ENCODE results near the gene SLC16A11. TPM values are rescaled to one million over a fixed set of nuclear protein-coding genes. Genes with fewer than 3 reads are reported as not detected.

The SLC16A11 gene
- total RNA-seq, 4 donors from 2014 or later: 5.4 to 43.9 (median 18.8) TPM

DNA sequence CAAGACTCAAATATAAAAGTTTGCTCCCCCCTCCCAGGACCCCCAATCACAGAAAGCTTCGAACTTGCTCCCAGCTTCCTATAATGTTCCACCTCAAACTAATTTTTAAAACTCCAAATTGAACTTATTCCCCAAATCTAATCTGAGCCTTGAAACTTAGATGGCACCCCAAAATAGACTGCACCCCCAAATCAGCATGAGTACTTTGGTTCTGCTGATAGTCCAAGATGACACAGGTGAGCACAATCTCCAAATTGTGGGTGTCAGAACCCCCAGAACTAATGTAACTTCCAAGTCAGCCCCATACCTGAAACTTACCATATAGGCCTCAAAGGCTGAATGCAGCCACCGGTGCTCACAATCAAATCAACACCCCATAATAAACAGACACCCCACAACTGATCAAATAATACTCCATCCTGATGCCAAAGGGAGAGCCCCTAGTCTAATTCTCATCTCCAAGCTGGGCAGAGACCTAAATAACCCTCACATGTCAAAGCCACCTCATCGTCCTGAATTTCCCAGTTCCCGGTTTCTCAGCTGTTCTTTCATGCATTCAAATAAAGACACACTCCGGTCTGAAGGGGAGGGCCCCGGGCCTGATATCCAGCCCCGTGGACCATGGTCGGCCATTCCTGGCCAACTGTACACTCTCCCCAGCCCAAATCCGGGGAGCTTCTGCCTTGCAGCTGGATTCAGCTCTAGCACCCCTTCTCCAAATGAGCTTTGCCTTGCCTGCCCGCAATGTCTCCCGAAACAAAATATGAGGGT, 22.8 kb downstream of the SLC16A11 start:
- no peaks in the 10 kb centered on the region for H3K27me3 ChIP-seq
- no peak overlapping the region for H3K4me3 ChIP-seq (replicated peaks in 1 of 3)
- 72% methylated on average over 11 of the region's 11 CpGs for WGBS, 2 donors
- no peaks in the 10 kb centered on the region for H3K9me3 ChIP-seq
- H3K36me3 ChIP-seq: no peaks in the 10 kb centered on the region
- H3K4me1 ChIP-seq: peaks cover 17 to 63% of the 10 kb centered on the region in 2 donors
- peak overlapping the region in 2 of 3 donors; percentile 84 to 85 for H3K27ac ChIP-seq
- no peak for DNase-seq
- intact Hi-C loops (cut with DNase I): no loop called here
- TF ChIP-seq, protein P1, sequence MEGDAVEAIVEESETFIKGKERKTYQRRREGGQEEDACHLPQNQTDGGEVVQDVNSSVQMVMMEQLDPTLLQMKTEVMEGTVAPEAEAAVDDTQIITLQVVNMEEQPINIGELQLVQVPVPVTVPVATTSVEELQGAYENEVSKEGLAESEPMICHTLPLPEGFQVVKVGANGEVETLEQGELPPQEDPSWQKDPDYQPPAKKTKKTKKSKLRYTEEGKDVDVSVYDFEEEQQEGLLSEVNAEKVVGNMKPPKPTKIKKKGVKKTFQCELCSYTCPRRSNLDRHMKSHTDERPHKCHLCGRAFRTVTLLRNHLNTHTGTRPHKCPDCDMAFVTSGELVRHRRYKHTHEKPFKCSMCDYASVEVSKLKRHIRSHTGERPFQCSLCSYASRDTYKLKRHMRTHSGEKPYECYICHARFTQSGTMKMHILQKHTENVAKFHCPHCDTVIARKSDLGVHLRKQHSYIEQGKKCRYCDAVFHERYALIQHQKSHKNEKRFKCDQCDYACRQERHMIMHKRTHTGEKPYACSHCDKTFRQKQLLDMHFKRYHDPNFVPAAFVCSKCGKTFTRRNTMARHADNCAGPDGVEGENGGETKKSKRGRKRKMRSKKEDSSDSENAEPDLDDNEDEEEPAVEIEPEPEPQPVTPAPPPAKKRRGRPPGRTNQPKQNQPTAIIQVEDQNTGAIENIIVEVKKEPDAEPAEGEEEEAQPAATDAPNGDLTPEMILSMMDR (IDR thresholded peaks at IDR 0.05): no peak
- no peak for TF ChIP-seq POLR2A (IDR thresholded peaks at IDR 0.05)

- TF ChIP-seq, protein P1 (IDR thresholded peaks at IDR 0.05): no peak
- TF ChIP-seq POLR2A (IDR thresholded peaks at IDR 0.05): no peak
- Histone ChIP-seq H3K27ac (peak overlapping the region; percentile 68 to 85 (median 84)), H3K36me3 (no peaks in the 10 kb centered on the region), H3K27me3 (no peaks in the 10 kb centered on the region), H3K4me1 (peaks cover 19 to 67% of the 10 kb centered on the region in 2 donors), H3K4me3 (replicated peaks in 1 of 3) (peak overlapping the region in 2 of 3 donors; percentile 46 to 63), H3K9me3 (no peaks in the 10 kb centered on the region)
- intact Hi-C loops (cut with DNase I): no loop called here
- DNase-seq: peak; percentile 61 to 62
- WGBS, 2 donors: 10 to 11% methylated on average over 15 of the region's 16 CpGs
Observed at GRCh38 chr17:7019839-7020519, 23.9 kb downstream of the SLC16A11 start.

- no peaks in the 10 kb centered on the region for H3K9me3 ChIP-seq
- no peak for TF ChIP-seq POLR2A (IDR thresholded peaks at IDR 0.05)
- TF ChIP-seq, protein P1 (IDR thresholded peaks at IDR 0.05): no peak
- no peak for DNase-seq
- H3K27ac ChIP-seq: peak overlapping the region; percentile 68 to 85 (median 84)
- peak overlapping the region in 2 of 3 donors; percentile 46 to 63 for H3K4me3 ChIP-seq (replicated peaks in 1 of 3)
- H3K36me3 ChIP-seq: no peaks in the 10 kb centered on the region
- 43 to 65% methylated on average over 6 to 10 of the region's 10 CpGs for WGBS, 2 donors
- H3K4me1 ChIP-seq: peaks cover 16 to 61% of the 10 kb centered on the region in 2 donors
- intact Hi-C loops (cut with DNase I): no loop called here
- H3K27me3 ChIP-seq: no peaks in the 10 kb centered on the region
Observed at GRCh38 chr17:7019367-7019766, 24.5 kb downstream of the SLC16A11 start.

DNA sequence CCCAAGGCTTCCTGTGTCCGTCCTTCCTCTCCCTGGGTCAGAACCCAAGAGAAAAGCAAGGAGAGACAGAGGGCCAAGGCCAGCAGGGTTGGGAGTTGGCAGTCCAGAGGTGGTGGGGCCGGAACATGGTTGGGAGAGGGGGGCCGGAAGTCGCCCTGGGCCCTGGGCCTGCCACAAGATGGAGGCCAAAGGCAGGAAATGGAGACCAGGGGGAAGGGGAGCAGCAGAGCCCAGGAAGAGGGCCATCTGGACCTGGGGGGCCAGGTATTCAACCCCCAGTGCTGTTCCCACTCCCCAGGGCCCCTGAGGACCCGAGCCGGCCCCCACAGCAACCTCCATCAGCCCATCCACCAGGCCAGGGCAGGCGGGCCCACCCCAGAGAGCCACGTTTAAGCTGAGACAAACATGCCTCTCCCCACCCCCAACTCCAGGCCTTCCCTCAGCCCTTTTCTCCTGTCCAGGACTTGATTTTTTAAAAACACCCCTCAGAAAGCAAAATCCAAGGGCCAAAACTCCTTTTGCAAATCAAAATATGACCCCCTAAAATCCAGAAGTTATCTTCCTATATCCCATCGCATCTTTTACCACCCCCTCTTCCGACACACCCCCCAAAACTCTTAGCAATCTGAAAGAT, 25.4 kb downstream of the SLC16A11 start:
- H3K27ac ChIP-seq: peak overlapping the region; percentile 68 to 85 (median 84)
- H3K27me3 ChIP-seq: no peaks in the 10 kb centered on the region
- peak overlapping the region in 1 of 3 donors; percentile 46 for H3K4me3 ChIP-seq (replicated peaks in 1 of 3)
- no peak for DNase-seq
- H3K36me3 ChIP-seq: no peaks in the 10 kb centered on the region
- H3K9me3 ChIP-seq: no peaks in the 10 kb centered on the region
- TF ChIP-seq POLR2A (IDR thresholded peaks at IDR 0.05): no peak
- intact Hi-C loops (cut with DNase I): no loop called here
- 74 to 81% methylated on average over 10 of the region's 10 CpGs for WGBS, 2 donors
- H3K4me1 ChIP-seq: peaks cover 25 to 67% of the 10 kb centered on the region in 2 donors

- WGBS, 2 donors: 70 to 73% methylated on average over 12 of the region's 12 CpGs
- DNase-seq: no peak
- H3K27me3 ChIP-seq: no peaks in the 10 kb centered on the region
- H3K9me3 ChIP-seq: no peaks in the 10 kb centered on the region
- no peaks in the 10 kb centered on the region for H3K36me3 ChIP-seq
- H3K4me3 ChIP-seq (replicated peaks in 1 of 3): no peak overlapping the region
- H3K27ac ChIP-seq: peak overlapping the region in 2 of 3 donors; percentile 84 to 85
- peaks cover 25 to 64% of the 10 kb centered on the region in 2 donors for H3K4me1 ChIP-seq
- intact Hi-C loops (cut with DNase I): no loop called here
- TF ChIP-seq, protein P1 (IDR thresholded peaks at IDR 0.05): no peak
- TF ChIP-seq POLR2A (IDR thresholded peaks at IDR 0.05): no peak
Observed at GRCh38 chr17:7017827-7018200, 26.1 kb downstream of the SLC16A11 start.
